ENCODE data around the gene AGO4. TPM values are rescaled to one million over a fixed set of nuclear protein-coding genes. Genes with fewer than 3 reads are reported as not detected.

The AGO4 gene
- total RNA-seq, 5 donors from 2014 or later (not counting 1 experiment from before 2014, with no cell fraction given) = 11.5 to 29.7 (median 18.9) TPM

DNA sequence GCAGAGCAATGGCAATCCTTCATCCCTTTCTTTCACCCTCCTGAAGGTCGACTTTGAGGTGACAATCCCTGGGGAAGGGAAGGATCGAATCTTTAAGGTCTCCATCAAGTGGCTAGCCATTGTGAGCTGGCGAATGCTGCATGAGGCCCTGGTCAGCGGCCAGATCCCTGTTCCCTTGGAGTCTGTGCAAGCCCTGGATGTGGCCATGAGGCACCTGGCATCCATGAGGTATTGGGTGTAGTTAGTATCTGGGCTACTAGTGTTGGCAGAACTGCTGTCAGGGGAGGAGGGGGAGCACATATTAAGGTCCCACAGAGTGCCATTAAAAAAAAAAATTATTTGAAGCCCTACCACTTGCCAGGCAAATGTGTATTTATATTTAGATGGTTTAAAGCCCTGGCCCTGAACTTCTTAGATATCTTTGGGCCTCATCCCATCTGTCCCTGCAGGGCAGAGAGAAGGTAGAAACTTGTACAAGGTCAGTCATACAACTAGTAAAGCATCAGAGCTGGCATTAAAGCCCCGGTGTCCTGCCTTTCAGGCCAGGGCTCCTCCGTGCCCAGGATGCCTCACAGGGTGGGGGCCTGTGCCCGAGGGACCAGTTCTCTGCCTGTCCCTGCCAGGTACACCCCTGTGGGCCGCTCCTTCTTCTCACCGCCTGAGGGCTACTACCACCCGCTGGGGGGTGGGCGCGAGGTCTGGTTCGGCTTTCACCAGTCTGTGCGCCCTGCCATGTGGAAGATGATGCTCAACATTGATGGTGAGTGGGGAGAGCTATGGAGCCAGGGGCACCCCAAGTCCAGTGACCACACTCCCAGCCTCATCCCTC lies 85.4 kb downstream of the AGO4 start:
- peaks cover 24 to 66% of the 10 kb centered on the region in 2 donors for H3K36me3 ChIP-seq (ENCODE audit: control insufficient read depth in 2 of 2, extremely low read depth in 1 of 2, insufficient read depth in 1 of 2, low read length in 1 of 2)
- WGBS (ENCODE audit: insufficient coverage) = 94% methylated on average over 8 of the region's 14 CpGs

GRCh38 chr1:35894183-35894582 lies 86.4 kb downstream of the AGO4 start:
- no peak for ATAC-seq (replicated peaks in 1 of 4)
- peaks cover 57% of the 10 kb centered on the region for H3K36me3 Mint-ChIP-seq
- no peaks in the 10 kb centered on the region for H3K9me3 Mint-ChIP-seq
- Histone ChIP-seq H3K9me3 (no peaks in the 10 kb centered on the region), H3K4me1 (ENCODE audit: control insufficient read depth in 1 of 2, extremely low read depth in 1 of 2, insufficient read depth in 2 of 2, low read length in 2 of 2) (no peaks in the 10 kb centered on the region), H3K27ac (ENCODE audit: low read length) (no peak overlapping the region), H3K36me3 (ENCODE audit: control insufficient read depth in 2 of 2, extremely low read depth in 1 of 2, insufficient read depth in 1 of 2, low read length in 1 of 2) (peaks cover 22 to 71% of the 10 kb centered on the region in 2 donors), H3K27me3 (replicated peaks in 1 of 2; ENCODE audit: control insufficient read depth in 2 of 2, extremely low read depth in 1 of 2, insufficient read depth in 2 of 2, low read length in 1 of 2) (no peaks in the 10 kb centered on the region), H3K4me3 (ENCODE audit: control insufficient read depth in 1 of 2, extremely low read depth in 1 of 2, low read length in 1 of 2) (no peak overlapping the region)
- POLR2A ChIA-PET = interaction anchor here in 1 of 2 donors (0.5 to 0.6 kb wide), 2 partner anchors 112 to 957 kb away, joined by 3 to 5 read pairs; no protein-coding TSS in a partner anchor
- WGBS (ENCODE audit: insufficient coverage) = 100% methylated on average over 1 of the region's 6 CpGs
- no peak overlapping the region for H3K4me3 Mint-ChIP-seq
- DNase-seq = peak in 3 of 35 experiments; percentile 8 to 48 (median 12)
- peaks cover 0 to 5% (median 0%) of the 10 kb centered on the region in 3 donors for H3K4me1 Mint-ChIP-seq
- H3K27ac Mint-ChIP-seq = peak overlapping the region; percentile 25 to 59
- CTCF ChIA-PET = interaction anchor here in 1 of 2 donors (0.5 kb wide), 1 partner anchor 45 kb away, joined by 6 read pairs; no protein-coding TSS in a partner anchor
- no peaks in the 10 kb centered on the region for H3K27me3 Mint-ChIP-seq

More for the DNA sequence above, 85.4 kb downstream of the AGO4 start:
- H3K27ac ChIP-seq (ENCODE audit: low read length) = no peak overlapping the region
- no peaks in the 10 kb centered on the region for H3K27me3 Mint-ChIP-seq
- H3K4me3 Mint-ChIP-seq = no peak overlapping the region
- ATAC-seq (replicated peaks in 1 of 4) (no peak), DNase-seq (no peak)
- no peak overlapping the region for H3K27ac Mint-ChIP-seq
- H3K9me3 Mint-ChIP-seq = no peaks in the 10 kb centered on the region
- H3K36me3 Mint-ChIP-seq = peaks cover 54% of the 10 kb centered on the region
- no peaks in the 10 kb centered on the region for H3K9me3 ChIP-seq
- H3K4me1 Mint-ChIP-seq = peaks cover 0 to 10% (median 0%) of the 10 kb centered on the region in 3 donors
- ChIA-PET POLR2A (no interaction called here), CTCF (interaction anchor here in 1 of 2 donors (0.5 kb wide), 1 partner anchor 44 kb away, joined by 6 read pairs; no protein-coding TSS in a partner anchor)
- no peaks in the 10 kb centered on the region for H3K4me1 ChIP-seq (ENCODE audit: control insufficient read depth in 1 of 2, extremely low read depth in 1 of 2, insufficient read depth in 2 of 2, low read length in 2 of 2)
- H3K4me3 ChIP-seq (ENCODE audit: control insufficient read depth in 1 of 2, extremely low read depth in 1 of 2, low read length in 1 of 2) = no peak overlapping the region
- H3K27me3 ChIP-seq (replicated peaks in 1 of 2; ENCODE audit: control insufficient read depth in 2 of 2, extremely low read depth in 1 of 2, insufficient read depth in 2 of 2, low read length in 1 of 2) = no peaks in the 10 kb centered on the region

GRCh38 chr1:35894656-35895055 lies 86.8 kb downstream of the AGO4 start:
- Mint-ChIP-seq H3K4me1 (peaks cover 0 to 5% (median 0%) of the 10 kb centered on the region in 3 donors), H3K27ac (peak overlapping the region in 1 of 2 donors; percentile 25), H3K9me3 (no peaks in the 10 kb centered on the region), H3K36me3 (peaks cover 59% of the 10 kb centered on the region), H3K4me3 (no peak overlapping the region), H3K27me3 (no peaks in the 10 kb centered on the region)
- ChIA-PET POLR2A (interaction anchor here in 1 of 2 donors (0.6 kb wide), 1 partner anchor 957 kb away, joined by 5 read pairs; no protein-coding TSS in a partner anchor), CTCF (no interaction called here)
- Histone ChIP-seq H3K9me3 (no peaks in the 10 kb centered on the region), H3K27me3 (replicated peaks in 1 of 2; ENCODE audit: control insufficient read depth in 2 of 2, extremely low read depth in 1 of 2, insufficient read depth in 2 of 2, low read length in 1 of 2) (no peaks in the 10 kb centered on the region), H3K4me3 (ENCODE audit: control insufficient read depth in 1 of 2, extremely low read depth in 1 of 2, low read length in 1 of 2) (no peak overlapping the region), H3K36me3 (ENCODE audit: control insufficient read depth in 2 of 2, extremely low read depth in 1 of 2, insufficient read depth in 1 of 2, low read length in 1 of 2) (peaks cover 22 to 69% of the 10 kb centered on the region in 2 donors), H3K4me1 (ENCODE audit: control insufficient read depth in 1 of 2, extremely low read depth in 1 of 2, insufficient read depth in 2 of 2, low read length in 2 of 2) (no peaks in the 10 kb centered on the region), H3K27ac (ENCODE audit: low read length) (no peak overlapping the region)
- no peak for DNase-seq
- WGBS (ENCODE audit: insufficient coverage) = no CpG with 5 or more reads among the region's 1 CpG
- no peak for ATAC-seq (replicated peaks in 1 of 4)

- no peaks in the 10 kb centered on the region for H3K4me1 Mint-ChIP-seq
- no peak overlapping the region for H3K27ac Mint-ChIP-seq
- Histone ChIP-seq H3K9me3 (no peaks in the 10 kb centered on the region), H3K4me1 (ENCODE audit: control insufficient read depth in 1 of 2, extremely low read depth in 1 of 2, insufficient read depth in 2 of 2, low read length in 2 of 2) (no peaks in the 10 kb centered on the region), H3K27ac (ENCODE audit: low read length) (no peak overlapping the region), H3K4me3 (ENCODE audit: control insufficient read depth in 1 of 2, extremely low read depth in 1 of 2, low read length in 1 of 2) (no peak overlapping the region), H3K36me3 (ENCODE audit: control insufficient read depth in 2 of 2, extremely low read depth in 1 of 2, insufficient read depth in 1 of 2, low read length in 1 of 2) (peaks cover 20 to 58% of the 10 kb centered on the region in 2 donors), H3K27me3 (replicated peaks in 1 of 2; ENCODE audit: control insufficient read depth in 2 of 2, extremely low read depth in 1 of 2, insufficient read depth in 2 of 2, low read length in 1 of 2) (no peaks in the 10 kb centered on the region)
- peaks cover 60% of the 10 kb centered on the region for H3K36me3 Mint-ChIP-seq
- no peaks in the 10 kb centered on the region for H3K27me3 Mint-ChIP-seq
- POLR2A ChIA-PET = no interaction called here
- CTCF ChIA-PET = interaction anchor here in 1 of 2 donors (0.6 kb wide), 1 partner anchor 30 kb away, joined by 3 read pairs; no protein-coding TSS in a partner anchor
- H3K9me3 Mint-ChIP-seq = no peaks in the 10 kb centered on the region
- ATAC-seq (replicated peaks in 1 of 4) = no peak
- DNase-seq = no peak
- no peak overlapping the region for H3K4me3 Mint-ChIP-seq
Measured at GRCh38 chr1:35899941-35900340, 92.1 kb downstream of the AGO4 start.

- Mint-ChIP-seq H3K4me1 (no peaks in the 10 kb centered on the region), H3K36me3 (peaks cover 52% of the 10 kb centered on the region), H3K27me3 (no peaks in the 10 kb centered on the region), H3K4me3 (no peak overlapping the region), H3K27ac (no peak overlapping the region), H3K9me3 (no peaks in the 10 kb centered on the region)
- H3K4me3 ChIP-seq (ENCODE audit: control insufficient read depth in 1 of 2, extremely low read depth in 1 of 2, low read length in 1 of 2) = no peak overlapping the region
- no peaks in the 10 kb centered on the region for H3K4me1 ChIP-seq (ENCODE audit: control insufficient read depth in 1 of 2, extremely low read depth in 1 of 2, insufficient read depth in 2 of 2, low read length in 2 of 2)
- 99% methylated on average over 6 of the region's 9 CpGs for WGBS (ENCODE audit: insufficient coverage)
- DNase-seq = no peak
- H3K9me3 ChIP-seq = no peaks in the 10 kb centered on the region
- no peak overlapping the region for H3K27ac ChIP-seq (ENCODE audit: low read length)
- no peaks in the 10 kb centered on the region for H3K27me3 ChIP-seq (replicated peaks in 1 of 2; ENCODE audit: control insufficient read depth in 2 of 2, extremely low read depth in 1 of 2, insufficient read depth in 2 of 2, low read length in 1 of 2)
- peaks cover 19 to 57% of the 10 kb centered on the region in 2 donors for H3K36me3 ChIP-seq (ENCODE audit: control insufficient read depth in 2 of 2, extremely low read depth in 1 of 2, insufficient read depth in 1 of 2, low read length in 1 of 2)
- ChIA-PET POLR2A (no interaction called here), CTCF (interaction anchor here in 1 of 2 donors (0.7 kb wide), 1 partner anchor 19 kb away, joined by 3 read pairs; no protein-coding TSS in a partner anchor)
- ATAC-seq (replicated peaks in 1 of 4) = no peak
Measured at GRCh38 chr1:35901235-35901634, 93.4 kb downstream of the AGO4 start.

GRCh38 chr1:35902671-35903070 lies 94.9 kb downstream of the AGO4 start:
- ATAC-seq (replicated peaks in 1 of 4) = no peak
- ChIA-PET CTCF (no interaction called here), POLR2A (no interaction called here)
- Histone ChIP-seq H3K27ac (ENCODE audit: low read length) (no peak overlapping the region), H3K9me3 (no peaks in the 10 kb centered on the region), H3K36me3 (ENCODE audit: control insufficient read depth in 2 of 2, extremely low read depth in 1 of 2, insufficient read depth in 1 of 2, low read length in 1 of 2) (peaks cover 15 to 59% of the 10 kb centered on the region in 2 donors), H3K27me3 (replicated peaks in 1 of 2; ENCODE audit: control insufficient read depth in 2 of 2, extremely low read depth in 1 of 2, insufficient read depth in 2 of 2, low read length in 1 of 2) (no peaks in the 10 kb centered on the region), H3K4me3 (ENCODE audit: control insufficient read depth in 1 of 2, extremely low read depth in 1 of 2, low read length in 1 of 2) (no peak overlapping the region), H3K4me1 (ENCODE audit: control insufficient read depth in 1 of 2, extremely low read depth in 1 of 2, insufficient read depth in 2 of 2, low read length in 2 of 2) (no peaks in the 10 kb centered on the region)
- 100% methylated on average over 1 of the region's 2 CpGs for WGBS (ENCODE audit: insufficient coverage)
- no peak overlapping the region for H3K27ac Mint-ChIP-seq
- H3K27me3 Mint-ChIP-seq = no peaks in the 10 kb centered on the region
- no peaks in the 10 kb centered on the region for H3K4me1 Mint-ChIP-seq
- H3K9me3 Mint-ChIP-seq = no peaks in the 10 kb centered on the region
- peaks cover 55% of the 10 kb centered on the region for H3K36me3 Mint-ChIP-seq
- H3K4me3 Mint-ChIP-seq = no peak overlapping the region
- DNase-seq = no peak
